ENCODE results near the gene EPAS1.

Gene EPAS1

GRCh38 chr2:46355756-46356155 is 58.5 kb downstream of the EPAS1 start:
- TF ChIP-seq CTCF (IDR thresholded peaks at IDR 0.05; ENCODE audit: insufficient read depth, missing control alignments), result no peak
- DNase-seq (ENCODE audit: insufficient read length, low spot score) (no peak), FAIRE-seq (no peak)

DNA sequence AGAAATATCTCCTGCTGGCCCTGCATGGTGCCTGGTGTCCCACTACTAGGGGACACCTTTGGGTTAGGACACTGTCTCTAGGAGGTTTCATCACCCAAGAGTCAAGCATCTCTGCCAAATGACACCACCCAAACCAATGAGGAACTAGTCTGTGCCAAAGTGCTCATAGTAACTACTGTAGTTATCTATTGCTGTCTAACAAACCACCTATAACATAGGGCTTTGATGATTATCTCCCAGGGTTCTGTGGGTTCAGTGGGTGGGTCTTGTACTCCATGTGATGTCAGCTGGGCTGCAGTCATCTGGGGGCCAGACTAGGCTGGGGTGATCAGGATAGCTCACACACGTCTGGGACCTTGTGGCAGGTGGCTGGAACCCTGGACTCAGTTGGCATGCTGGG is 59.8 kb downstream of the EPAS1 start:
- no peak for TF ChIP-seq CTCF (IDR thresholded peaks at IDR 0.05; ENCODE audit: insufficient read depth, missing control alignments)
- FAIRE-seq (no peak), DNase-seq (ENCODE audit: insufficient read length, low spot score) (no peak)

- FAIRE-seq, result no peak
- DNase-seq (ENCODE audit: insufficient read length, low spot score), result no peak
- TF ChIP-seq CTCF (IDR thresholded peaks at IDR 0.05; ENCODE audit: insufficient read depth, missing control alignments), result no peak
Measured at GRCh38 chr2:46358713-46359112, 61.5 kb downstream of the EPAS1 start.

- no peak for TF ChIP-seq CTCF (IDR thresholded peaks at IDR 0.05; ENCODE audit: insufficient read depth, missing control alignments)
- DNase-seq (ENCODE audit: insufficient read length, low spot score) (no peak), FAIRE-seq (no peak)
Measured at GRCh38 chr2:46360303-46360702, 63.1 kb downstream of the EPAS1 start.

GRCh38 chr2:46361920-46362666 is 64.9 kb downstream of the EPAS1 start:
- FAIRE-seq (no peak), DNase-seq (ENCODE audit: insufficient read length, low spot score) (no peak)
- no peak for TF ChIP-seq CTCF (IDR thresholded peaks at IDR 0.05; ENCODE audit: insufficient read depth, missing control alignments)

DNA sequence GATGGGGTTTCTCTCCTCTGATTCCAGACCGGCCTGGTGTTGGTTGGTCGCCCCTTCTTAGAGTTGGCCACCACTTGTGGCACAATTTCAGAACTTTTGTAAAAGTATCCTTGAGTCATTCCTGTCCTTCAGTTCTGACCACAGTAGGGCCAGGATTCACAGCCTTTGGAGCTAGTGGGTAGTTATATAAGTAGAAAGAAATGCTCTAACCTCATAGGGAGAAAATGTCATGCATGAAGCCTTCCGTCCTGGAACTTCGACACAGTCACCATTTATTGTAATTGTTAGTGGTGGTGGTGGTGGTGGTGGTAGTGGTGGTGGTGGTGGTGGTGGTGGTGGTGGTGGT is 65.4 kb downstream of the EPAS1 start:
- no peak for FAIRE-seq
- TF ChIP-seq CTCF (IDR thresholded peaks at IDR 0.05; ENCODE audit: insufficient read depth, missing control alignments), result no peak
- DNase-seq (ENCODE audit: insufficient read length, low spot score), result no peak

DNA sequence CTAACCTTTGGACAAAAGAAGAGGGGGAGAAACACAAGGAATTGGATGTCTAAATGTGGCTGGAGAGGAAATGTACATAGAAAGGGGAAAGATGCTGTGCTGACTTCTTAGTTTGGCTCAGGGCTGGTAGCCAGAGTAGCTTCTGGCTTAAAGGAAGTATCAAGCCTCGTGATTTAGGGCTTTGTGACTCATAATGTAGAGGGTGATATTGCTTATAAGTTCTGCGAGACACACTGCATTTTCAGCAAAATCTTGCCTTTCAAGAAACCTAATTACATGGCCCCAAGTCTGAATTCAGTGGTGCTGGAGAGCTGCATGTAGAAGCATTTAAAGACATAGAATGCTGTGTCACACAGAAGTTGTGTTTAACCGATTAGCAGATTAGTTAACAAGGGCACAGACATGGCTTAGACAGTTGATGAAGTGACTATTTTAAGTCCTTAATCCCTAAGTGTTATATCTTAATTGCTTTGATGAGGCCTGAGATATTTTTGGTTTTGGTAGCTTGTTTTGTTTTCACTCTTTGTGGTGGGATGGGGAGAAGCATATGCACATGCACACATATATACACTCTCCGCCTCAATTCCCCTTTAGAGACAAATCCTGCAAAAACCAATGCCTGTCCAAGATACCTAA is 66.4 kb downstream of the EPAS1 start:
- DNase-seq (ENCODE audit: insufficient read length, low spot score) (no peak), FAIRE-seq (peak; percentile 69)
- TF ChIP-seq CTCF (IDR thresholded peaks at IDR 0.05; ENCODE audit: insufficient read depth, missing control alignments), result no peak

All from D721Med (cell line).